Cardiac fibroblast (primary cell): ENCODE results near the gene SMAD9.

ENCODE experiments used
- DNase-seq, 2 donors: peaks; one replicate each; pipeline versions ENCODE4 v3.0.0 to v3.0.0-alpha.2; 2010; ENCODE audit warnings: low read depth in 2 of 2
- H3K4me3 ChIP-seq, 2 donors: replicated peaks in 1 of 2; 1 replicate in 1 of 2; 2 replicates in 1 of 2; pipeline ENCODE4 v1.5.1; 2011; ENCODE audit warnings: low read depth in 2 of 2, low read length in 2 of 2, mild to moderate bottlenecking in 2 of 2, moderate library complexity in 1 of 2
- TF ChIP-seq, protein P1 (sequence below): IDR thresholded peaks from one replicate; pipeline ENCODE4 v1.5.1; 2011; ENCODE audit warnings: low read depth, mild to moderate bottlenecking, low read length, inconsistent platforms

Gene SMAD9

DNA sequence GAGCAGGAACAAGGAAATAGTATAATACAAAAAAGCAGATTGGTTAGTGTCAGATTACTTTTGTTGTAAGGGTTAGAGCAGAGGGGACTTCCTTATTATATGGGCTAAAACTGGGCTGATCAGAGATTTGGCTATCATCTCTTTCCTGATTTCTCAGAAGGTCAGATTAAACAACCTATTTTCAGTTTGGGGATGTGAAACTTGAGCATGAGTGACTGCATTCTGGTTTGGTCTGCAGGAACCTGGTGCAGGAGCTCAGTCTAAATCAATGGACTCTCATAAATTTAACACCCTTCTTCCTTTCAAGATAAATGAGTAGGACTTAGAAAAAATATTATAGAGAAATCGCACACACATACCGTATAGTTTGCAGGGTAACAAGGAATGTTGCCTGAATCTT, 113.9 kb downstream of the SMAD9 start:
- TF ChIP-seq, protein P1, sequence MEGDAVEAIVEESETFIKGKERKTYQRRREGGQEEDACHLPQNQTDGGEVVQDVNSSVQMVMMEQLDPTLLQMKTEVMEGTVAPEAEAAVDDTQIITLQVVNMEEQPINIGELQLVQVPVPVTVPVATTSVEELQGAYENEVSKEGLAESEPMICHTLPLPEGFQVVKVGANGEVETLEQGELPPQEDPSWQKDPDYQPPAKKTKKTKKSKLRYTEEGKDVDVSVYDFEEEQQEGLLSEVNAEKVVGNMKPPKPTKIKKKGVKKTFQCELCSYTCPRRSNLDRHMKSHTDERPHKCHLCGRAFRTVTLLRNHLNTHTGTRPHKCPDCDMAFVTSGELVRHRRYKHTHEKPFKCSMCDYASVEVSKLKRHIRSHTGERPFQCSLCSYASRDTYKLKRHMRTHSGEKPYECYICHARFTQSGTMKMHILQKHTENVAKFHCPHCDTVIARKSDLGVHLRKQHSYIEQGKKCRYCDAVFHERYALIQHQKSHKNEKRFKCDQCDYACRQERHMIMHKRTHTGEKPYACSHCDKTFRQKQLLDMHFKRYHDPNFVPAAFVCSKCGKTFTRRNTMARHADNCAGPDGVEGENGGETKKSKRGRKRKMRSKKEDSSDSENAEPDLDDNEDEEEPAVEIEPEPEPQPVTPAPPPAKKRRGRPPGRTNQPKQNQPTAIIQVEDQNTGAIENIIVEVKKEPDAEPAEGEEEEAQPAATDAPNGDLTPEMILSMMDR: no peak
- H3K4me3 ChIP-seq: no peak overlapping the region
- no peak for DNase-seq

DNA sequence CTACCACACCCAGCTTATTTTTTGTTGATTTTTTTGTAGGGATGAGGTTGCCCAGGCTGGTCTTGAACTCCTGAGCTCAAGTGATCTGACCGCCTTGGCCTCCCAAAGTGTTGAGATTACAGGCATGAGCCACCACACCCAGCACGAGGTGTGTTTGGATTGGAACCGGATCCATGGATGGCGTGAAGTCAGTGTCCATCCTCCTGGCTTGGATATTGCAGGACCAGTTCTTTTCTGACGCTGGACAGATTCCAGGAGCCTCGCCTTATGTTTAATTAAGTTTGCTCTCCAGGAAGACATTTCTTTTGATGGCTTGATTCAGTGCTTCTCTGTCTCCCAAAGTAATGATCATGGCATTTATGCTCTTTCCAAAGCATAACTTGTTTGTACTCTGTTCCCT, 115.5 kb downstream of the SMAD9 start:
- no peak for DNase-seq
- TF ChIP-seq, protein P1: no peak
- no peak overlapping the region for H3K4me3 ChIP-seq

DNA sequence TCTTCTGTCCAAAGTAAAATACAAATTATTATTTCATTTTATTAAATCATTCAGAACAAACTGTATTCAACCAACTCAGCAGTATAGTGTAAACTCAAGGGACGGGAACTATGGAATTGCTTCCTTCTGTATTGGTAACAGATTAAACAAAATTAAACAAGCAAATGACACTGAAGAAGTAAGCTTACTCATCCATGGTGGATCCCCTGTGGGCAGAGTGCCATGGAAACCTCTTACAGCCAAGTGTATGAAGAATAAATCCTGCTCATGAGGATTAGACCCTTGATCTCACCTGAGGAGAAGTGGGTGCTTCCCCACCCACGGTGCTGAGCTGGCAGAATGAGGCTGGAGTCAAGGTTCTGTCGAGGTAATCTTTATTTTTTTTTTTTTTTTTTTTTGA, 119.0 kb downstream of the SMAD9 start:
- TF ChIP-seq, protein P1: no peak
- no peak overlapping the region for H3K4me3 ChIP-seq
- no peak for DNase-seq

DNA sequence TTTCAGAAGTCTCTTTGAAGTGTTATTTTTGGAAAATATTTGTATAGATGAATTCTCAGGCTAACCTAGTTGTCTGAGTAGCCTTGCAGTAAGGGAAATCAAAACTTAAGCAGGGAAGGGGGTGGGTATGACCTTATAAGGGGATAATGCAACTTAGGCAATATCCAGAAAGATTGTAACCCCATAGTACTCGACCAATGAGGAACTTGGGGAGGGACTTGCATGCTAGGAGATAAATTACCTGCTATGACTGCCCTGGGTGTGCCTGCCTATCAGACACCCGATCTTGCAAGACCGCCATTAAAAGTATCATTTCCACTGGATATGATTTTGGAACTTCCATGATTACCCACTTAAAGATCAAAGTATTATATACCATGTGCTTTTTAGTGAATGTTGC, 124.0 kb downstream of the SMAD9 start:
- TF ChIP-seq, protein P1: no peak
- H3K4me3 ChIP-seq: no peak overlapping the region
- no peak for DNase-seq

DNA sequence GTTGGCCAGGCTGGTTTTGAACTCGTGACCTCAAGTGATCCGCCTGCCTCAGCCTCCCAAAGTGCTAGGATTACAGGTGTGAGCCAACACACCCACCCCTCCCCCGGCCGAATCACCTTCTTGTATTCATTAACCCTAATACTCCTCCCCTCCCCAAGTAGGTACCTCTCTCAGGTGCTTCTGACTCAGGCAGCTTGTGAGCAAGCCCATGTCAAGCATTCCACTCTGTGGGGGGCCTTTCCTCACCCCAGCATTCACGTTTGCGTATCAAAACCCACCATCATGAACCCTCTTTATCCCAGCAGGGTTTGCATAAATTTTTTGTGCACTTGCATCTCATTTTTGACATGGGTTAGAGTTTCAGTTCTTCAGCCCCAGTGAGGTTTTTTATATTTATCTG, 124.6 kb downstream of the SMAD9 start:
- TF ChIP-seq, protein P1: no peak
- no peak for DNase-seq
- no peak overlapping the region for H3K4me3 ChIP-seq
